AG10803 (cell line): ENCODE measurements around the gene KRT74.

Source experiments
- DNase-seq: peaks from one replicate; pipeline ENCODE4 v3.0.0; 2010; ENCODE audit warnings: low read depth
- H3K4me3 ChIP-seq: 2 replicates; pipeline ENCODE4 v1.5.1; 2011; ENCODE audit warnings: mild to moderate bottlenecking, low read length, control low read depth
- CTCF ChIP-seq: conservative IDR thresholded peaks from 2 replicates; pipeline ENCODE4 v1.5.1; 2011; ENCODE audit warnings: mild to moderate bottlenecking, low read length, control low read depth, inconsistent platforms

KRT74 gene

GRCh38 chr12:52573743-52574142 lies at the start of gene KRT74:
KRT74 (minus strand) TSS chr12:52573843; CDS start chr12:52573777, 66 bp downstream.
- DNase-seq, result no peak
- no peak within 1 kb of the TSS for H3K4me3 ChIP-seq
- TF ChIP-seq CTCF, result no peak

- no peak overlapping the region for H3K4me3 ChIP-seq
- DNase-seq, result no peak
- no peak for TF ChIP-seq CTCF
Observed at GRCh38 chr12:52622349-52622748, 48.7 kb upstream of the KRT74 start.

- no peak for DNase-seq
- no peak overlapping the region for H3K4me3 ChIP-seq
- TF ChIP-seq CTCF, result no peak
Observed at GRCh38 chr12:52618866-52619265, 45.2 kb upstream of the KRT74 start.

- no peak for DNase-seq
- H3K4me3 ChIP-seq, result no peak within 1 kb of the TSS
- TF ChIP-seq CTCF, result no peak
Observed at GRCh38 chr12:52618216-52618615, 44.6 kb upstream of the KRT74 start, which contains the start of gene KRT73. KRT73 (minus strand) TSS chr12:52618559; CDS start chr12:52618524, 35 bp downstream.

GRCh38 chr12:52617403-52617785 lies 43.8 kb upstream of the KRT74 start:
- TF ChIP-seq CTCF, result no peak
- H3K4me3 ChIP-seq, result no peak overlapping the region
- DNase-seq, result no peak

GRCh38 chr12:52616680-52617402 lies 43.2 kb upstream of the KRT74 start:
- H3K4me3 ChIP-seq, result no peak overlapping the region
- no peak for TF ChIP-seq CTCF
- DNase-seq, result no peak

- TF ChIP-seq CTCF, result no peak
- no peak overlapping the region for H3K4me3 ChIP-seq
- DNase-seq, result no peak
Observed at GRCh38 chr12:52615912-52616311, 42.3 kb upstream of the KRT74 start.
